ENCODE results near the gene TNIK.

TNIK gene

GRCh38 chr3:171116824-171117395, 343.3 kb downstream of the TNIK start:
- no peak for DNase-seq

- no peak for DNase-seq
These were observed 343.8 kb downstream of the TNIK start for GRCh38 chr3:171116365-171116764.

GRCh38 chr3:171115667-171116066, 344.5 kb downstream of the TNIK start:
- DNase-seq: no peak

- DNase-seq: no peak
These were observed 346.5 kb downstream of the TNIK start for GRCh38 chr3:171113716-171114115.

- no peak for DNase-seq
These were observed 349.5 kb downstream of the TNIK start for GRCh38 chr3:171110715-171111114.

GRCh38 chr3:171108066-171108465, 352.1 kb downstream of the TNIK start:
- no peak for DNase-seq

GRCh38 chr3:171103185-171103584, 357.0 kb downstream of the TNIK start:
- no peak for DNase-seq

GRCh38 chr3:171101982-171102641, 358.1 kb downstream of the TNIK start:
- no peak for DNase-seq

- no peak for DNase-seq
These were observed 360.3 kb downstream of the TNIK start for GRCh38 chr3:171099911-171100310.

- DNase-seq: no peak
These were observed 365.1 kb downstream of the TNIK start for GRCh38 chr3:171095063-171095462.

- no peak for DNase-seq
These were observed 365.8 kb downstream of the TNIK start for GRCh38 chr3:171094411-171094810.

- DNase-seq: no peak
These were observed 366.7 kb downstream of the TNIK start for GRCh38 chr3:171093462-171093861.

- DNase-seq: no peak
These were observed 367.7 kb downstream of the TNIK start for GRCh38 chr3:171092467-171092911.

- no peak for DNase-seq
These were observed 369.9 kb downstream of the TNIK start for GRCh38 chr3:171090321-171090720.

- no peak for DNase-seq
These were observed 371.0 kb downstream of the TNIK start for GRCh38 chr3:171088964-171089754.

- DNase-seq: no peak
These were observed 371.7 kb downstream of the TNIK start for GRCh38 chr3:171088496-171088895.

- no peak for DNase-seq
These were observed 373.3 kb downstream of the TNIK start for GRCh38 chr3:171086914-171087313.

- DNase-seq: no peak
These were observed 382.9 kb downstream of the TNIK start for GRCh38 chr3:171077261-171077660.

GRCh38 chr3:171072432-171072831, 387.8 kb downstream of the TNIK start:
- no peak for DNase-seq

GRCh38 chr3:171068658-171069057, 391.5 kb downstream of the TNIK start:
- no peak for DNase-seq

- DNase-seq: no peak
These were observed 394.0 kb downstream of the TNIK start for GRCh38 chr3:171066206-171066605.

GRCh38 chr3:171065732-171066131, 394.5 kb downstream of the TNIK start:
- no peak for DNase-seq

- no peak for DNase-seq
These were observed 395.7 kb downstream of the TNIK start for GRCh38 chr3:171064461-171064860.

- no peak for DNase-seq
These were observed 398.5 kb downstream of the TNIK start for GRCh38 chr3:171061749-171062148.

Data from right forelimb (tissue), 1 donor.